CMK (cell line): Measurements from ENCODE around the gene ZC3H13.
"Not testable (repeated sequence)": the region's sequence is repeated elsewhere in the genome, so short reads cannot be mapped to it uniquely, and the experiment has no call there.

ENCODE experiments used
- DNase-seq: peaks from one replicate; pipeline ENCODE4 v3.0.0-alpha.2; 2010; ENCODE audit warnings: low read depth

ZC3H13 gene

GRCh38 chr13:46006688-46007452 is 45.7 kb downstream of the ZC3H13 start:
- DNase-seq = no peak

DNA sequence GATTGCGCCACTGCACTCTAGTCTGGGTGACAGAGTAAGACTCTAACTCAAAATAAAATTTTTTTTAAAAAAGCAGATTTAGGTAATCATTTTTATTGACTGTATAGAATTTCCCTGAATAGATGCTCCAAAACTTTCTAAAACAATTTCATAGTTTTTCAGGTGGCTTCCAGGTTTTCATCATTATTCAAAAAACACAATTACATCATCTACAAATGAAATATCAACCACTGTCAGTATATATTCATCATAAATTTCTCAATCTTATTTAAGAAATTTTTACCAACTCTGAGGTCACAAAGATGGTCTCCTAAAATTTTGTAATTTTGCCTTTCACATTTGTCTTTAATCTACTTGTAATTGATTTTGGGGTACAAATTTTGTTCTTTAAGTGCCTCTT is 48.1 kb downstream of the ZC3H13 start:
- DNase-seq = no peak

DNA sequence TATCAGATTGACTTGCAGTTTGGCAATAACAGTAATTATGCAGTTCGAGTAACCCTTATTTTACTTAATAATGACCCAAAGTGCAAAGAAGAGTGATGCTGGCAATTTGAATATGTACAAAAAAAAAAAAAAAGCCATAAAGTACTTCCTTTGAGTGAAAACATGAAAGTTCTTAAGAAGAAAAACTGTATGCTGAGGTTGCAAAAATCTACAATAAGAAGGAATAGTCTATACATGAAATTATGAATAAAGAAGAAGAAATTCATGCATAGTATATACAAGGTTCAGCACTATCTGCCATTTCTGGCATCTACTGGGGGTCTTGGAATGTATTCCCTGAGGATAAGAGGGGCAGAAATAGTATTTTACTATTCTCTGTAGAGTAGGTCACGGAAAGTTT is 55.9 kb downstream of the ZC3H13 start:
- no peak for DNase-seq

DNA sequence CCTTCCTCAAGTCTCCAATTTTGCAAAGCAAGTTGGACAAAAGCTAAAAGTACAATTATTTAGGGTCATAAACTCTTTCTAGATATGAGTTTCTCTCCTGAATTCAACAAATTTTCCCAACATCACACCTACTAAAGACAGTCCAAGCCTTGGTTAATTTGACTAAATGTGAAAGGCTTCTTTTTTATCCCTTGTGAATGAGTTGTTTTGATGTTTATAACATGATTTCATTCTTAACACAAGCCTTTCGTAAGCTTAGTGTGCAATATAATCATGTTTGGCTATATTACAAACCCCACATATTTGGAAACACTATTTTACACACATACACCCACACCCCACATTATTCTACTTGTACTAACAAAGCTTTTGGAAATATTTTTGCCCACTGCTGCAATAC is 57.3 kb downstream of the ZC3H13 start:
- no peak for DNase-seq

GRCh38 chr13:45994752-45995151 is 57.8 kb downstream of the ZC3H13 start:
- no peak for DNase-seq

- no peak for DNase-seq
Observed at GRCh38 chr13:45989607-45990006, 62.9 kb downstream of the ZC3H13 start.

DNA sequence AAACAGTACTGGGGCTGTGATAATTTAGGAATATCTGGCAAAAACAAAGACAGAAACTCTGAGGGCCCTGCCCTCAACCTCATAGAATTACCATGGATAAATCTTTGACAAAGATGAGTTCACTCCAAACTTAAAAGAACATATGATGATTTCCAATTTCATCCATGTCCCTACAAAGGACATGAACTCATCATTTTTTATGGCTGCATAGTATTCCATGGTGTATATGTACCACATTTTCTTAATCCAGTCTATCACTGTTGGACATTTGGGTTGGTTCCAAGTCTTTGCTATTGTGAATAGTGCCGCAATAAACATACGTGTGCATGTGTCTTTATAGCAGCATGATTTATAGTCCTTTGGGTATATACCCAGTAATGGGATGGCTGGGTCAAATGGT is 71.4 kb downstream of the ZC3H13 start:
- not testable (repeated sequence) for DNase-seq

DNA sequence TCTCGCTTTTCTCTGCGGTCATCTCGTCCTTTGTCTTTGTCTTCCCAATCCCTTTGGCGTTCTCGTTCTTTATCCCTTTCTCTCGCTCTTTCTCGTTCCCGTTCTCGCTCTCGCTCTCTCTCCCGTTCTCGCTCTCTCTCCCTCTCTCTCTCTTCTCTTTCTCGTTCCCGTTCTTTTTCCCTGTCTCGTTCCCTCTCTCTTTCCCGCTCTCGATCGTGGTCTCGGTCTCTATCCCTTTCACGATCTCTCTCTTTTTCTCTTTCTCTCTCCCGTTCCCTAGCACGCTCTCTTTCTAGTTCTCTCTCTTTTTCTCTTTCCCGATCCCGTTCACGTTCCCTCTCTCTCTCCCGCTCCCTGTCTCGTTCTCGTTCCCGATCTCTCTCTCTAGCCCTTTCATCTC is 77.2 kb downstream of the ZC3H13 start:
- no peak for DNase-seq

GRCh38 chr13:45974500-45974899 is 78.0 kb downstream of the ZC3H13 start:
- DNase-seq = no peak

DNA sequence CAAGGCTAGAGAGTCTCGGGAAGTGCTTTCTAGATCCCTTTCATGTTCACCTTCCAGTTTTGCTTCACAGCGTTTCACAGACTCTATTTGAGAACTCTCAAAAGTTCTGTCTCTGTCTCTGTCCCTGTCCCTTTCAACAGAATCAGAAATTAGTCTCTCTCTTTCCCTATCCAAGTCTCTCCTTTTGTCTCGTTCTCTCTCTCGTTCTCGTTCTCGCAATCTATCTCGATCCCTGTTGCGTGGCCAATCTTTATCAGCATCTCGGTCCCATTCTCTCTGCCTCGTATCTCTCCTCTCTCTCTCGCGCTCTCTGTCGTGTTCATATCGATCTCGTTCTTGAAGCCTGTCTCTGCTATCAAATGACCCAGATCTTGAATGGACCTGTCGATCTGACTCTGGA is 85.0 kb downstream of the ZC3H13 start:
- DNase-seq = no peak

DNA sequence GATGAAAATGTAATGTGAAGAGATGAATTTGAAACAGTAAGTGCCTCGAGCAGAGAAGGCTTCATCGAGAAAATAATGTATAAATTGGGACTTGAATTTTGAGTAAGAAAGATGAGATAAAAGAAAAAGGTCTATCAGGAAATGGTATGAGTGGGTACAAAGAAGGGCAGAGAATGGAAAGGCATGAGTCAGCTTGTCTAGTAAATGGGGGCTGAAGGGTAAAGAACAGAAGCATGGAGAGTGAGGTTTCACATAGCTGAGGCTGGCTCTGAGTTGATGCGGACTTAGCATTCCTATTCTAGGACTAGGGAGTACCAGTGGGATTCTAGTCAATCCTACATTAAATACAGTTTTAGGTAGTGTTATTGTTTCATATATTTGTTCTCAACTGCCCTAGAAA is 85.8 kb downstream of the ZC3H13 start:
- no peak for DNase-seq

DNA sequence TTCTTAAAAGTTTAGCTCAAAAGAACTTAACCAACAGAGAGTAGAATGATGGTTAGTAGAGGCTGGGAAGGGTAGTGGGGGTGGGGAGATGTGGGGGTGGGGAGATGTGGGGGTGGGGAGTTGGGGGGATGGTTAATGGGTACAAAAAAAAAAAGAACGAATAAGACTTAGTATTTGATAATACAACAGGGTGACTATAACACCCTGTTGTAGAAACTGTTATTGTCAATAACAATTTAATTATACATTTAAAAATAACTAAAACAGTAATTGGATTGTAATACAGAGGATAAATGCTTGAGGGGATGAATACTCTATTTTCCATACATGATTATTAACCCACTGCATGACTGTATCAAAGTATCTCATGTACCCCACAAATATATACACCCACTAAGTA is 91.1 kb downstream of the ZC3H13 start:
- DNase-seq = no peak

DNA sequence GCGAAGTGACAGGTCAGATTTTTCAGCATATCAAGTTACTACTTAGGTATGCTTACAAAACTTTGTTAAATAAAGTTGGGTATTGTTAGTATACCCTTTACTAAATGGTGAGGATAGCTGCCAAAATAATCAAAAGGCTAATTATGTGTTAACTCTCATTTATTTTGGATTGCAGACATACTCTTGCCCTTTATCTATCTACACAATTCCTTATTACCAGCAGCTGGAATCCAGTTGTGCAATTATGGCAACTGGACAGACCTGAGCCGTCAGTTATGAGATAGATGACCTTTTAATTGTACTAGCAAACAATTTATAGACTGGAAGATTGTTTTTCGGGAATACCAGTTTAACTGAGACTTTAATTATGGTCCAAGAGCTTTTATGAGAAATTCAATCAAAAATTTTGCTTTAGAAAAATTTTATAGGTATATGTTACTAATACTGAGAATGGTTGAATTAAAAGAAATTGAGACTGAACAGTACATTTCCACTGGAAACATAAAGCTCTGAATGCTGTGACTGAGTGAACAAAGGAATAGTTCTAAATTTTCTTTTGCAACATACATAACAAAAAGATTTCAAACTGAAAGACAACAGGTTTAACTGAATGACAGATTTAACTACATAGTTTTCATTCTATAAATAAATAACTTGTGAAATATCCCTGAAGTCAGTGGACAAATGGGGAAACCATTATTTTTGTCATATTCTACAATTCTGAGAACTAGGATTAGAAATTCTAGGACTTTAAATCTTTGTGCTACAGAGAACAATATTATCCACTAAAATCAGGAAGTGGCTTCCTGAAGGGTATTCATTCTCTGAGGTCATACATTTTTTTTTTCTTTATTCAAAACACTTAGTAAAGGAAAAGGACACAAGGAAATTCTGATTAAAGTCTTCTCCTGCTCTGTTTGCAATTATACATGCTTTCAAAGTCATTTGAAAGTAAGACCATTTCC is 97.4 kb downstream of the ZC3H13 start:
- no peak for DNase-seq

- no peak for DNase-seq
Observed at GRCh38 chr13:45953082-45953481, 99.5 kb downstream of the ZC3H13 start.

DNA sequence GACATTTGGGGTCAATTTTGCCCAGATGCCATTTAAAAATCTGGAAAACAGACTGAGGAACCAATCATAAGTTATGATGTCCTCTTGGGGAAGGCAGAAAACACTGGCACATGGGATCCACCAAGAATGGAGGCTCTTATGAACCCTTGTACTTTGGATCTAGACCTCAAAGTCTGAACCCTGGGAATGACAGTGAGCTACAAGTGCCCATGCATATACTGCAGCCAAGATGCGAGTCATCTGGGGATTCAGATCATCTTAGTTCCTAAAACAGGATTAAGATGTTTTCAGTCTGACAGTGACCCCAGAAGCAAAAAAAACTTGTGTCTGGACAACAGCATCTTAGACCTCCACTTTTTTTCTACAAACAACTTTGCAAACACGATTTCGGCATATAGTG is 100.8 kb downstream of the ZC3H13 start:
- DNase-seq = no peak

DNA sequence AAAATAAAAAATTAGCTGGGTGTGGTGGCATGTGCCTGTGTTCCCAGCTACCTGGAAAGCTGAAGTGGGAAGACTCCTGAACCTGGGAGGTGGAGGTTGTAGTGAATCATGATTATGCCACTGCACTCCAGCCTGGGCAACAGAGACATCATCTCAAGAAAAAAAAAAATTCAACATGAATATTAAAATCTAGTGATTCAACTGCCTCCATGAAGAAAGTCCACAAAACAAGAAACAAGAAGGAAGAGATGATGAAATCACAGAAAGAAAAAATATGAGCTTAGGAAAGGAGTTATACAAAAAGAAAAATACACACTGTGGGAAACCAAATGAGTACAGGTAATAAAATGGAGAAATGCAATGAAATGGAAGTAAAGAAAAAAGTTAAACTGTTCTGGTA is 101.4 kb downstream of the ZC3H13 start:
- DNase-seq = no peak

DNA sequence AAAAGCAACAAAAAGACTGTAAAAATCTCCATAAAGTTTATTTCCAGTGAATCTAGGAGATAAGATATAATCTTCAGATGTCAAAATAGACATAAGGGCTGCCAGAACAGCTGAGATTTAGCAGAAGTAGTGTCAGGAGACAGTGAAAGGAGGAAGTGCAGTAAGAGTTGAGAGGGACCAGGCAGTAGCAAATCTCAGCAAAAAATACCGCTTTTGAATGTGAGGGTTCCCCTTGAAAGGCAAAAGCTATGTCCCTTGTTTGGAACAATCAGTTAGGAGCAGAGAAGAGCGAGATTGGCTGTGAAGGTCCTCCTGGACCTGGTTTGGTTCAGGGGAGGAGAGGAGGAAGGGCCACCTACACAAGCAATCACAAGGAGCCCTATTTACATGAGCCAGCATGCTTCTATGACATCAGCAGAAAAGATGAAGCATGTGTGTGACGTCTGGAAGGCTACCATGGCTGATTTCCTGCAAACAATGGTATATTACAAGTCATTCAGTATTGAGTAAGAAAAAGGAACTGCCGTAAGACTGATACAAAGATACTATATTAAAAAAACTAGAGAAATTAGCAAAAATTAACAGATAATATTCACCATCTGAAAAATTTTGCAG is 102.1 kb downstream of the ZC3H13 start:
- DNase-seq = no peak

DNA sequence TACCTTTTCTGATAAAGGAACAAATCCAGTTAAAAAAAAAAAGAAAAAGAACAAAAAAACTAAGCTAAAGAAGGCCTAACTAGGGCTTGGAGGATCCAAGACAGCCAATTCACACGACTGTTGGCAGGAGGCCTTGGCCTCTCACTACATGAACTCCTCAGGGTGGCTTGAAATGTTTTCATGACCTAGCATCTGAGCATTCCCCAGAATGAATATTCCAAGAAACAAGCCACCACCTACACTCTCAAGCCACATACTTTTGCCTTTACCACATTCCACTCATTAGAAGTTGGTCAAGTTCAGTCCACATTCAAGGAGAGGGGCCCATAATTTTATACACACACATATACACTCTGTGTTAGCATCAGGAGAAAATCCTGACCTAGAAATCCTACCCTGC is 103.4 kb downstream of the ZC3H13 start:
- DNase-seq = no peak

DNA sequence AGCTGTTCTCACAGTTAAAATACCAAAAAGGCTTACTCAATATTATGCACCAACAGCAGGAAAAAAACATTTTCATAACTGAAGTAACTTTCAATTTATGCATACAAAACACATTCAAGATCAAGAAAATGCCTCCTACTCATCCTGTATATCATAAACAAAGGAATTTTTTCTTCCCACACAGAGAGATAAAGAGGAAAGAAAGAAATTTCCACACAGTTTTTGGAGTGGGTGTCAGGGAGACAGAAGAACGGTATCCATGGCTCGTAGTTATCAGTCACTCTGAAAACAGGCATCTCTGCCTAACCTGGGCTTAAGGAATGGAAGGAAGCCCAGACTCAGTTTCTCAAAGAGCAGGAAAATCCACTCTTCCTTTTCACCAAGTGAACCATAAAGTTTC is 108.6 kb downstream of the ZC3H13 start:
- no peak for DNase-seq

DNA sequence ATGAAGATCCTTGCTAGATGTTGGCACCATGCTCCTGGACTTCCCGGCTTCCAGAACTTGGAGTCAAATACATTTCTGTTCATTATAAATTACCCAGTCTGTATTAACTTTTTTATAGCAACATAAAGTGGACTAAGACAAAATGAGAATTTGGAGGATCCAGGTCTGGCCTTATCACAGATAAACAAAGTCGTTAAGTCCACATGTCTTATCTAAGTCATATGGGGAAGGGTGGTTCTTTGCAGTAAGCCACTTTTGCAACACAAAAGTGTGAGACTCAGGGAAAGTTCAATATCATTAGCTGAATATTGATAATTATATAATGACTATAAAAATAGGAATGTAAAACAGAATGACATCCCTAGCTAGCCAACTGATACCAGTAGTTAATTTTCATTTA is 109.4 kb downstream of the ZC3H13 start:
- DNase-seq = no peak

- DNase-seq = no peak
Observed at GRCh38 chr13:45941261-45941660, 111.3 kb downstream of the ZC3H13 start.

DNA sequence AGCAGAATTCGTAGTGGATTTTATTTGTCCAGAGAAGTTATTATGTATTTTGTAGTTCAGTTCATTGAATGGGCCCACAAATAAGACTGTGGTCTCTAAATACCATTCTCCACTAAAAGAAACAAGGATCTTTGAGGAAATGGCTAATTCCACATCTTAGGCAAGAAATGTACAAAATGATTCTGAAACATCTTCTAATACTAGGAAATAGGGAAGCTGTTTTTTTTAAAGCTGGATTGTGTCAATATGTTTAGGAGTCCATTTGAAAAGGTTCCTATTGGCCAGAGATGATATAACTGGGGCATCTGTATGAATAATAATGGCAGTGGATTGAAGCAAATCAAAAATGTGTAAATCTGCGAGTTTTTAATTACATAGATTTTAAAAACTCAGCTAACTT is 112.5 kb downstream of the ZC3H13 start:
- DNase-seq = no peak

- no peak for DNase-seq
Observed at GRCh38 chr13:45936621-45937020, 115.9 kb downstream of the ZC3H13 start.
